Small intestine (tissue), 7 donors: ENCODE results near the gene NDUFS6. TPM values are rescaled to one million over a fixed set of nuclear protein-coding genes. Genes with fewer than 3 reads are reported as not detected.
A peak's percentile ranks its signal among the peaks of the same experiment; 100 is the strongest.

ENCODE experiments used
- DNase-seq, 2 donors: peaks; one replicate each; pipeline versions ENCODE4 v3.0.0 to v3.0.0-alpha.2; 2013
- FAIRE-seq: peaks from 2 replicates; lab custom pipeline; 2012; peaks lifted over from hg19 to GRCh38; lab: Jason Lieb, UNC
- H3K27ac ChIP-seq, 3 donors: one replicate each; pipeline ENCODE4 v1.5.1; 2013; ENCODE audit warnings: low read length in 2 of 3, mild to moderate bottlenecking in 2 of 3, control low read depth in 1 of 3, inconsistent platforms in 1 of 3, low read depth in 1 of 3, moderate library complexity in 1 of 3
- H3K27me3 ChIP-seq, 3 donors: one replicate each; pipeline ENCODE4 v1.6.1; 2013; ENCODE audit warnings: low read length in 3 of 3, inconsistent platforms in 1 of 3; ENCODE audit not compliant: control insufficient read depth in 3 of 3, insufficient read depth in 3 of 3
- H3K36me3 ChIP-seq, 3 donors: one replicate each; pipeline ENCODE4 v1.6.1; 2013; ENCODE audit warnings: low read length in 3 of 3, inconsistent platforms in 1 of 3, low read depth in 1 of 3, mild to moderate bottlenecking in 1 of 3, moderate library complexity in 1 of 3; ENCODE audit not compliant: control insufficient read depth in 3 of 3, insufficient read depth in 2 of 3
- H3K4me1 ChIP-seq, 3 donors: one replicate each; pipeline ENCODE4 v1.6.1; 2013; ENCODE audit warnings: low read length in 2 of 3, inconsistent platforms in 1 of 3, low read depth in 1 of 3, mild to moderate bottlenecking in 1 of 3, moderate library complexity in 1 of 3; ENCODE audit not compliant: control insufficient read depth in 3 of 3, insufficient read depth in 2 of 3
- H3K4me3 ChIP-seq, 3 donors: one replicate each; pipeline ENCODE4 v1.5.1; 2013; ENCODE audit warnings: low read length in 3 of 3, control low read depth in 1 of 3, inconsistent platforms in 1 of 3, low read depth in 1 of 3, mild to moderate bottlenecking in 1 of 3, moderate library complexity in 1 of 3
- H3K9me3 ChIP-seq, 2 donors: one replicate each; pipeline ENCODE4 v1.6.1; 2013; ENCODE audit warnings: low read depth in 1 of 2, low read length in 1 of 2; ENCODE audit not compliant: control insufficient read depth in 2 of 2, insufficient read depth in 1 of 2
- WGBS, 3 donors: extraction: QIAGEN DNeasy Blood & Tissue Kit; methylation state at CpG; one replicate each; pipeline ENCODE4 v1.1.7; 2013; 5-methylcytosine and 5-hydroxymethylcytosine counted together
- polyA plus RNA-seq, 4 donors: library from polyadenylated mRNA; stranded (reverse) in 3 of 4; unstranded in 1 of 4; fragments of 200-250 nt in 3 of 4; fragments of 120-200 nt in 1 of 4; gene quantifications; one replicate each; pipeline versions ENCODE4 v1.2.1 to v1.2.3, GENCODE V29; 2013
- donor health status: healthy with polysubstance abuse.
- donor health status: control.
- donor health status: control.
- donor health status: Bipolar disorder and iron deficiency.
- donor health status: healthy.

The NDUFS6 gene
- polyA plus RNA-seq, 4 donors: 48.3 to 151 (median 113) TPM

DNA sequence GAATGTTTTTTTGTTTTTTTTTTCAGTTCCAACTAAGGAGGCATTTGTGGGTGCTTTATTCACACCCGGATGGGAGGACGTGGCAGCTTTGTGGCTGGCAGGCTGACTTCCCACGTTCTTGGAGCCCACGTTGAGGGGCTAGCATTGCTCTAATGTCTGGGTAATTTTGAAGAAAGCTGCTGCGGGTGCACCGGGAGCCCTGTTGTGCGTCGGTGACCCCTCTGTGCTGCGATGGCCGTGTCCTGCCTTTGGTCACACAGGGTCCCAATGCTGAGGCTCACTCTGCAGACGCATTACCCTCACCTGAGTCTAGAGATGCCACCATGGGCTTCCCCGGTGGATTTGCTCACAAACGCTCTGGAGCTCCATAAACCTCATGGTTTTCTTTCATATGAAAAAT, 34.2 kb downstream of the NDUFS6 start:
- H3K36me3 ChIP-seq: no peaks in the 10 kb centered on the region
- H3K9me3 ChIP-seq: no peaks in the 10 kb centered on the region
- H3K27ac ChIP-seq: no peak overlapping the region
- peaks cover 3 to 38% (median 5%) of the 10 kb centered on the region in 3 donors for H3K27me3 ChIP-seq
- H3K4me1 ChIP-seq: no peaks in the 10 kb centered on the region
- WGBS, 3 donors: 73 to 83% (median 74%) methylated on average over 13 of the region's 13 CpGs
- FAIRE-seq (no peak), DNase-seq (no peak)
- H3K4me3 ChIP-seq: no peak overlapping the region

DNA sequence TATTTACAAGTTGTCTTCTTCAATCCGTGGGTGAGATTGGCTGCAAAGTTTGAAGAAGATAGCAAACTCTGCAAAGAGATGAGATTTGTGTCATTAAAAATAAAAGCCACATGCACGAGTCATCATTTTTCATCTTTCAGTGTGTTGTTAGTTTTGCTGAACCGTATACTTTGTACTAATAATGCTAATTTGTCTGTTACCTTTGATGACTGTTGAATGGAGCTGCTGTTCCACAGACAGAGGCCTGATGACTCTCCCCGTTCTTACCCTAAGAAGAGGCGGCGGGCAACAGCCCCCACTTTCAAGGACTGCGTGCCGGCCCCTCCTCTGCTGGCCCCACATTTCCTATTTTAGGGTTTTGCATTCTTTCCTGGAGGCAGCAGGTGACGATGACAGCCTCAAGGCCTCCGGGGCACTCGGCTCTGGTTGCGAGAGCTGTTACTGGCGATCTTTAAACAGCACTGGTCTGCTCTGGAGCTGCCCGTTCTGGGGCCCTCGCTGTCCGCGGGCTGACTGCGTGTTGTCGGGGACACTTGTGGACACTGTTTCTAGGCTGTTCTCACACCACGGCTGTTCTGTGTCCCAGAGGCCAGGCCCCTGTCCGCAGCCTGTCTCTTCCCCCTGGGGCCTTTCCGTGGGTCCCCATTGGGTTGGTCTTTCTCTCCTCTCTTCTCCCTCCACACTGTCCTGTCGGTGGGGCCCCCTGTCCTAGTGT, 35.1 kb downstream of the NDUFS6 start:
- Histone ChIP-seq H3K27me3 (peaks cover 3 to 47% (median 5%) of the 10 kb centered on the region in 3 donors), H3K9me3 (no peaks in the 10 kb centered on the region), H3K4me1 (peaks cover 0 to 7% (median 0%) of the 10 kb centered on the region in 3 donors), H3K27ac (no peak overlapping the region), H3K36me3 (no peaks in the 10 kb centered on the region), H3K4me3 (no peak overlapping the region)
- DNase-seq (no peak), FAIRE-seq (no peak)
- 60 to 70% (median 66%) methylated on average over 23 of the region's 23 CpGs for WGBS, 3 donors

DNA sequence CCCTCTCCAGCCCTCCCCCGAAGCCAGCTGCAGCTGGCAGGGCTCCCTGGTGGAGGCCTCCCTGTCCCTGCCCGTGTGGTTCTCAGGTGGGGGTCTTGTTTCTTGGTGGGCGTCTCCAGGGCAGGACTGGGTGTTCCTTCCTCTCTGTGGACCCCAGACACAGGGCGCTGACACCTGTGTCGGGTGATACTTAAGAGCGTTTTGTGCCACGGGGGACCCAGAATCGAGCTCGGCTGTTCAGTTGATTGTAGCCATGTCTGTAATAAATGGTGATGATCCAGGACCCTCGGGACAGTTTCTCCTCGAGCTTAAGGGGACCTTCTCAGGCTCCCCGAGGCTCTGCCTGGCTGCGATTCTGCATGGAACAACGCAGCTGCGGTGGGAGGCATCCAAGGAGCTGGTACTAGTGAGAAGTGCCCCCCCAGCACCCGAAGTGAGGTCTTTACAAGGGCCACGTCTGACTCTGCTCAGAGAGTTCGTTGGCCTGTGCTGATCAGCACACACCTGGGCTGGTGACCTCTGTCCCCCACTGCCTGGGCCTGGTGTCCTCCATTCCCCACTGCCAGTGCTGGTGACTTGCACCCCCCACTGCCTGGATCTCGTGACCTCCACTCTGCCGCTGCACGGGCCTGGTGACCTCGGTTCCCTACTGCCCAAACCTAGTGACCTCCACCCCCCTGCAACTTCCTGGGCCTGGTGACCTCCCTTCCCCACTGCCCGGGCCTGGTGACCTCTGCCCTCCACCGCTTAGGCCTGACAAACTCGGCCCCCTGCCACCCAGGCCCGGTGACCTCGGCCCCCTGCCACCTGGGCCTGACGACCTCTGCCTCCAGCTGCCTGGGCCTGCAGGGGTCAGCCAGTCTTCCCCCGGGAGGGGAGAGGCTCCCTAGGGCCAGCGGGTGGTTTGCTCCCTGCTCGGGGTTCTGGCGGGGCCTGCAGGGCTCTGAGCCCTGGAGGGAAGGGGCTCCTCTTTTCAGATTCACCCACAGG, 36.0 kb downstream of the NDUFS6 start:
- Histone ChIP-seq H3K27ac (no peak overlapping the region), H3K36me3 (no peaks in the 10 kb centered on the region), H3K9me3 (no peaks in the 10 kb centered on the region), H3K4me1 (peaks cover 0 to 7% (median 0%) of the 10 kb centered on the region in 3 donors), H3K4me3 (no peak overlapping the region), H3K27me3 (peaks cover 3 to 51% (median 5%) of the 10 kb centered on the region in 3 donors)
- DNase-seq (no peak), FAIRE-seq (no peak)
- 73 to 77% (median 74%) methylated on average over 30 to 32 of the region's 32 CpGs for WGBS, 3 donors

DNA sequence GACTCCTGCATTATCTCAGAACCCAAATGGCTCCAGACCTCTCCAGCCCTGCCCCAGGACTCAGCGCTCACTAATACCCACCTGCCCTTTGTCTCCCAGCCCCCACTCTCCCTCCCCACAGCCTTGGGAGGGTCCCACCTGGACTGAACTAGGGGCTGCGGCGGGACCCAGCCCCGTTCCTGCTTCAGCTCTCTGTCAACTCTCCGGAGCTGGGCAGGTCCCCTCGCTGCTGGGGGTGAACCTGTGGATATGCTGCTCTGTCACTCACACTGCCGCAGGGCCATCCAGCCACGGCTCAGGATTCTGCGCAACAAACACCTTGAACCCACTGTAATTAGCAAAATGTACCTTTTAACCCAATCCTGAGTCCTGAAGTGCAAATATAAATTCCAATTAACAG, 36.8 kb downstream of the NDUFS6 start:
- peaks cover 0 to 7% (median 0%) of the 10 kb centered on the region in 3 donors for H3K4me1 ChIP-seq
- H3K36me3 ChIP-seq: no peaks in the 10 kb centered on the region
- no peak overlapping the region for H3K4me3 ChIP-seq
- H3K9me3 ChIP-seq: no peaks in the 10 kb centered on the region
- no peak for DNase-seq
- H3K27ac ChIP-seq: no peak overlapping the region
- FAIRE-seq: no peak
- 76 to 83% (median 76%) methylated on average over 9 of the region's 9 CpGs for WGBS, 3 donors
- peaks cover 2 to 50% (median 3%) of the 10 kb centered on the region in 3 donors for H3K27me3 ChIP-seq

DNA sequence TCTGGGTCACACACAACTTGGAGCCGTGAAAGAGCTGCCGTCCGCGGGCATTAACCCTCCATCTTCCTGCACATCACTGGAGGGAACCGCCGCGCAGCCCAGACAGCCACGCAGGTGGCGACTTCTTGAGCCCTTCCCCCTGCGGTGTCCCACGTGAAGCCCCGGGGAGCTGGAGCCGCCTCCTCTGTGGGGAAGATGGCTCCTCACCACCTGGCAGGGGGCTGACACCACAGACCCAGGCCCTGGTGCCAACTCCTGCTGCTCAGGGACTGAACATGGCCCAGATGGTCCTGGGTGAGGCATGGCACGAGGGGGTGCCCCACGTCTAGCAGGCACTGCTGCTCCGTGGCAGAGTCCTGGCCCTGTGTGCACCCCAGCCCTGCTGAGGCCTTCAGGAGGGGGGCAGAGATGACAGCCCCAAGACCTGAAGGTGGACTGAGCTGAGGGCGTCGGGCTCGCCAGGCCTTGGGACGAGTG, 38.9 kb downstream of the NDUFS6 start:
- H3K4me1 ChIP-seq: peaks cover 0 to 7% (median 0%) of the 10 kb centered on the region in 3 donors
- no peaks in the 10 kb centered on the region for H3K36me3 ChIP-seq
- WGBS, 3 donors: 84 to 87% (median 86%) methylated on average over 20 of the region's 20 CpGs
- no peaks in the 10 kb centered on the region for H3K9me3 ChIP-seq
- DNase-seq: no peak
- no peak overlapping the region for H3K27ac ChIP-seq
- no peak overlapping the region for H3K4me3 ChIP-seq
- H3K27me3 ChIP-seq: peaks cover 2 to 40% (median 3%) of the 10 kb centered on the region in 3 donors
- FAIRE-seq: no peak

DNA sequence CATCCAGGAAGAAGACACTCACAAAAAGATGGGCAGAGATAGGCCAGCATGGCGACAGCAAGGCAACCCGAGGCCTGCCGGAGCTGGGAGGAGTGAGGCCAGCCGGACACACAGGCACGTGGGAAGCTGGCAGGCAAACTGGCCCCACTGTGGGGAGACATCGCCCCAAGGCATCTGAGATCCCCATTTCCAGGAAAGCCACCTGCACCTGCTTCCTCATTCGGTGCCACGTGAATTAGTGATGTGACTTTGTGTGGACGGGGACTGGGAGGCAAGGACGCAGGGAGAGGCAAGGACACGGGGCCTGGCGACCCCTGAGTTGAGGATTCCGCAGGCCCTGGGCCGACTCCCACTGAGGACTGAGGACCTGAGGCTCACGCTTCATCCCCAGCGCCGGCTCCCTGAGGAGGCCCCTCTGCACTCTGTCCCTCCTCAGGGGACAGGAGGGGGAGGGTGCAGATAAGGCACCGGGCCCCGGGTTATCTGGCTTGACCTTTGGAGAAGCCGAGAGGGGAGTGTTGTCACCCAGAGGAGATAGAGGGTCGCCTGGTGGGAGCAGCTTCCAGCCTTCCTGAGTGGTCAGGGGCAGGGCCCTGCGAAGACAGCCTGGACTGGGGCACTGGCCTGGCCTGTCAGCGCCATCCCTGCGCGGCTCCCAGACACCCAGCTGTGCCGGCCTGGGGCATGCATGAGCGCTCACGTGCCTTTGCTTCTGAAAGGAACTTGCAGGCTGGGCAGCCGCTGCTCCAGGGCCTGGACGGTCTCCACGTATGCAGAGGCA, 39.7 kb downstream of the NDUFS6 start:
- Histone ChIP-seq H3K36me3 (no peaks in the 10 kb centered on the region), H3K4me1 (peaks cover 0 to 7% (median 0%) of the 10 kb centered on the region in 3 donors), H3K9me3 (no peaks in the 10 kb centered on the region), H3K27me3 (peaks cover 2 to 36% (median 3%) of the 10 kb centered on the region in 3 donors), H3K27ac (no peak overlapping the region), H3K4me3 (no peak overlapping the region)
- 16 to 39% (median 30%) methylated on average over 30 to 31 of the region's 31 CpGs for WGBS, 3 donors
- DNase-seq (peak in 1 of 2 donors; percentile 16), FAIRE-seq (no peak)

DNA sequence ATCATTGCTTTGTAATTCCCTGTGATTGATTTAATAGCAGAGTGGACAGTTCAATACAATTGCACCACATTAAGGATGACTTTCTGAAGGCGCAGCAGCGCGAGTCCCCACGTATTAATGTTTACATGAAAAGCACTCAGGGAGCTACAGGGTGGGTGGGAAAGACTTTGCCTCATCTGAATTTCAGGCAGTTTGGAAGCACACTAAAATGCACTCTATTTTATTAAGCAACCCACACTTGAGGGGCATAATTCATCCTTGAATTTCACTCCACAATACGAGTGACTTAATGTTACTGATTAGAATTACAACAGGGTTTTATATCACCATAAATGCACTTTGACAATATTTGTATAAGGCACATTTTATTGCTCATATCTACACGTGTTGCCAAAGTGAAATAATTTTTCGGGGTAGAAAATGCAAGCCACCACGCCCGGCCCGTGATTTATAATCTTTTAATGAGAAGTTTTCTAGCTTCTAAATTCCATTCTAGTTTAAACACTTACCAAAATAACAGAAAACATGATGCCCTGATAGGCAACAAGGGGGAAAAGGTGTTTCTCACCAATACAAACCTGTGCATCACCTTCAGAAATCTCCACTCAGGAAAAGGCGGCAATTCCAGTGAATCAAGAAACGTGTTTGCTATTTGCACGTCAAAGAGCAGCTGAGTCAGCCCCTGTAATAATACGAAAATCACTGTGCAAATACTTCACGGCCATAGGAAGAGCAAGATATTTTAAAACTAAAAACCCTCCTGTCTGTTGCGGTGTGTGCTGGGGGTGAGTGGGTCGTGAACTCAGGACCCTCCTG, 41.0 kb downstream of the NDUFS6 start:
- Histone ChIP-seq H3K36me3 (no peaks in the 10 kb centered on the region), H3K4me3 (no peak overlapping the region), H3K27me3 (peaks cover 0 to 31% (median 3%) of the 10 kb centered on the region in 3 donors), H3K9me3 (no peaks in the 10 kb centered on the region), H3K27ac (no peak overlapping the region), H3K4me1 (peaks cover 0 to 7% (median 0%) of the 10 kb centered on the region in 3 donors)
- FAIRE-seq (no peak), DNase-seq (peak in 1 of 2 donors; percentile 45)
- WGBS, 3 donors: 14 to 45% (median 28%) methylated on average over 17 of the region's 17 CpGs
